GM18909 (cell line): ENCODE results near the gene MT1X.
"Not testable (repeated sequence)": the region's sequence is repeated elsewhere in the genome, so short reads cannot be mapped to it uniquely, and the experiment has no call there.

Experiments
- ATAC-seq: cut with Tn5 transposase; IDR thresholded peaks from one replicate; pipeline ENCODE4 v1.9.1; 2021; ENCODE audit warnings: mild to moderate bottlenecking; ENCODE audit not compliant: unreplicated experiment, poor library complexity

MT1X gene

GRCh38 chr16:56708525-56709442, 26.5 kb downstream of the MT1X start:
- no peak for ATAC-seq

GRCh38 chr16:56709443-56710040, 27.3 kb downstream of the MT1X start:
- ATAC-seq: no peak

- ATAC-seq: no peak
These were observed 28.0 kb downstream of the MT1X start for GRCh38 chr16:56710181-56710737.

GRCh38 chr16:56711862-56712261, 29.6 kb downstream of the MT1X start:
- ATAC-seq: no peak

- ATAC-seq: no peak
These were observed 31.5 kb downstream of the MT1X start for GRCh38 chr16:56713794-56714193.

GRCh38 chr16:56715126-56715525, 32.9 kb downstream of the MT1X start:
- ATAC-seq: no peak

GRCh38 chr16:56716761-56717160, 34.5 kb downstream of the MT1X start:
- no peak for ATAC-seq

- ATAC-seq: not testable (repeated sequence)
These were observed 35.3 kb downstream of the MT1X start for GRCh38 chr16:56717532-56717931.

GRCh38 chr16:56722200-56722842, 40.1 kb downstream of the MT1X start:
- ATAC-seq: no peak

GRCh38 chr16:56724191-56724590, 41.9 kb downstream of the MT1X start:
- ATAC-seq: no peak

GRCh38 chr16:56726283-56726682, 44.0 kb downstream of the MT1X start:
- ATAC-seq: no peak

- no peak for ATAC-seq
These were observed 44.7 kb downstream of the MT1X start for GRCh38 chr16:56726926-56727325.

- no peak for ATAC-seq
These were observed 45.8 kb downstream of the MT1X start for GRCh38 chr16:56728027-56728426.

- ATAC-seq: no peak
These were observed 46.9 kb downstream of the MT1X start for GRCh38 chr16:56728980-56729734.

- peak; percentile 85 for ATAC-seq
These were observed 47.7 kb downstream of the MT1X start, which contains the start of gene NUP93 for GRCh38 chr16:56729735-56730662. NUP93 (plus strand) TSS chr16:56730129; CDS start chr16:56748248, 18,119 bp downstream.

- peak; percentile 39 for ATAC-seq
These were observed 50.1 kb downstream of the MT1X start for GRCh38 chr16:56732366-56732765.

GRCh38 chr16:56732832-56733231, 50.6 kb downstream of the MT1X start:
- ATAC-seq: no peak
